ENCODE data around the gene USP17L25.
"Not testable (repeated sequence)": the region's sequence is repeated elsewhere in the genome, so short reads cannot be mapped to it uniquely, and the experiment has no call there.

Gene USP17L25, protein sequence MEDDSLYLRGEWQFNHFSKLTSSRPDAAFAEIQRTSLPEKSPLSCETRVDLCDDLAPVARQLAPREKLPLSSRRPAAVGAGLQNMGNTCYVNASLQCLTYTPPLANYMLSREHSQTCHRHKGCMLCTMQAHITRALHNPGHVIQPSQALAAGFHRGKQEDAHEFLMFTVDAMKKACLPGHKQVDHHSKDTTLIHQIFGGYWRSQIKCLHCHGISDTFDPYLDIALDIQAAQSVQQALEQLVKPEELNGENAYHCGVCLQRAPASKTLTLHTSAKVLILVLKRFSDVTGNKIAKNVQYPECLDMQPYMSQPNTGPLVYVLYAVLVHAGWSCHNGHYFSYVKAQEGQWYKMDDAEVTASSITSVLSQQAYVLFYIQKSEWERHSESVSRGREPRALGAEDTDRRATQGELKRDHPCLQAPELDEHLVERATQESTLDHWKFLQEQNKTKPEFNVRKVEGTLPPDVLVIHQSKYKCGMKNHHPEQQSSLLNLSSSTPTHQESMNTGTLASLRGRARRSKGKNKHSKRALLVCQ

DNA sequence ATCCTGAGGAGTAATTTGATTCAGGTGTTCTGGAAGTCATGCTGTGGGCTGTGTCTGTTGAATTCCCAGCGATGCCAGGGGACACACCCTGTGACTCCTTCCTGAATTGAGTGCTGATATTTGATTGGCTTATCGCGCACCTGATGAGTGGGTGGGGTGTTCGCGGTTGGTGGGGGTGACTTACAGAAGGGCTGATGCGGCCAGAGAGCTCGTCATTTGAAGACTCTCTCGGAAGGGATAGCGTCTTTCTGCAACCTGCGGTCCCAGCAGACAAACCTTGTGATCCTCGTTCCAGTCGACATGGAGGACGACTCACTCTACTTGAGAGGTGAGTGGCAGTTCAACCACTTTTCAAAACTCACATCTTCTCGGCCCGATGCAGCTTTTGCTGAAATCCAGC is at the start of gene USP17L25:
USP17L25 (plus strand) TSS at position 301 of the 400 bp plus-strand sequence; CDS start at position 301, 0 bp downstream.
- DNase-seq (ENCODE audit: low spot score) = not testable (repeated sequence)

DNA sequence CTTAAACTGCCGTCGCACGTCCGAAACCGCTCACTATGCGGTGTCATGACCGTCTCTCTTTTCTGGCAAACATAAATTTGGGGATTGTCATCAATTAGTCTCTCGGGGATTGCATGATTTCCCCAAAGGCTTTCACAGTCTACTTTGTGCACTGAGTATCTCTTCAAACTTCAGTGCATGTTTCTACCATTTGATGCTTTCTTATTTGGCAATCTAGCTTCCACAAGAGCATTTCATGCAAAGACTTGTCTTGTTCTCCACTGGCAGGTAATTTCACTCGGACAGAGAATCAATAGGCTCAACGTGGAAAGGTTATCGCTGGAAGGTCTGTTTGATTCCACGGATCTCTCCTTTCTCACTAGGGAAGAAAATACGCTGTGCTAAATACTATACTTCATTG is 5.5 kb upstream of the USP17L25 start:
- DNase-seq (ENCODE audit: low spot score) = not testable (repeated sequence)

DNA sequence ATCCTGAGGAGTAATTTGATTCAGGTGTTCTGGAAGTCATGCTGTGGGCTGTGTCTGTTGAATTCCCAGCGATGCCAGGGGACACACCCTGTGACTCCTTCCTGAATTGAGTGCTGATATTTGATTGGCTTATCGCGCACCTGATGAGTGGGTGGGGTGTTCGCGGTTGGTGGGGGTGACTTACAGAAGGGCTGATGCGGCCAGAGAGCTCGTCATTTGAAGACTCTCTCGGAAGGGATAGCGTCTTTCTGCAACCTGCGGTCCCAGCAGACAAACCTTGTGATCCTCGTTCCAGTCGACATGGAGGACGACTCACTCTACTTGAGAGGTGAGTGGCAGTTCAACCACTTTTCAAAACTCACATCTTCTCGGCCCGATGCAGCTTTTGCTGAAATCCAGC is 4.8 kb upstream of the USP17L25 start, which contains the start of gene USP17L24:
USP17L24 (plus strand) TSS at position 301 of the 400 bp plus-strand sequence; CDS start at position 301, 0 bp downstream.
- not testable (repeated sequence) for DNase-seq (ENCODE audit: low spot score)

DNA sequence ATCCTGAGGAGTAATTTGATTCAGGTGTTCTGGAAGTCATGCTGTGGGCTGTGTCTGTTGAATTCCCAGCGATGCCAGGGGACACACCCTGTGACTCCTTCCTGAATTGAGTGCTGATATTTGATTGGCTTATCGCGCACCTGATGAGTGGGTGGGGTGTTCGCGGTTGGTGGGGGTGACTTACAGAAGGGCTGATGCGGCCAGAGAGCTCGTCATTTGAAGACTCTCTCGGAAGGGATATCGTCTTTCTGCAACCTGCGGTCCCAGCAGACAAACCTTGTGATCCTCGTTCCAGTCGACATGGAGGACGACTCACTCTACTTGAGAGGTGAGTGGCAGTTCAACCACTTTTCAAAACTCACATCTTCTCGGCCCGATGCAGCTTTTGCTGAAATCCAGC is 4.6 kb downstream of the USP17L25 start, which contains the start of gene USP17L26:
USP17L26 (plus strand) TSS at position 301 of the 400 bp plus-strand sequence; CDS start at position 301, 0 bp downstream.
- not testable (repeated sequence) for DNase-seq (ENCODE audit: low spot score)

DNA sequence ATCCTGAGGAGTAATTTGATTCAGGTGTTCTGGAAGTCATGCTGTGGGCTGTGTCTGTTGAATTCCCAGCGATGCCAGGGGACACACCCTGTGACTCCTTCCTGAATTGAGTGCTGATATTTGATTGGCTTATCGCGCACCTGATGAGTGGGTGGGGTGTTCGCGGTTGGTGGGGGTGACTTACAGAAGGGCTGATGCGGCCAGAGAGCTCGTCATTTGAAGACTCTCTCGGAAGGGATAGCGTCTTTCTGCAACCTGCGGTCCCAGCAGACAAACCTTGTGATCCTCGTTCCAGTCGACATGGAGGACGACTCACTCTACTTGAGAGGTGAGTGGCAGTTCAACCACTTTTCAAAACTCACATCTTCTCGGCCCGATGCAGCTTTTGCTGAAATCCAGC is 9.4 kb downstream of the USP17L25 start, which contains the start of gene USP17L5:
USP17L5 (plus strand) TSS at position 301 of the 400 bp plus-strand sequence; CDS start at position 301, 0 bp downstream.
- DNase-seq (ENCODE audit: low spot score) = not testable (repeated sequence)

DNA sequence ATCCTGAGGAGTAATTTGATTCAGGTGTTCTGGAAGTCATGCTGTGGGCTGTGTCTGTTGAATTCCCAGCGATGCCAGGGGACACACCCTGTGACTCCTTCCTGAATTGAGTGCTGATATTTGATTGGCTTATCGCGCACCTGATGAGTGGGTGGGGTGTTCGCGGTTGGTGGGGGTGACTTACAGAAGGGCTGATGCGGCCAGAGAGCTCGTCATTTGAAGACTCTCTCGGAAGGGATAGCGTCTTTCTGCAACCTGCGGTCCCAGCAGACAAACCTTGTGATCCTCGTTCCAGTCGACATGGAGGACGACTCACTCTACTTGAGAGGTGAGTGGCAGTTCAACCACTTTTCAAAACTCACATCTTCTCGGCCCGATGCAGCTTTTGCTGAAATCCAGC is 14.1 kb downstream of the USP17L25 start, which contains the start of gene USP17L27:
USP17L27 (plus strand) TSS at position 301 of the 400 bp plus-strand sequence; CDS start at position 301, 0 bp downstream.
- not testable (repeated sequence) for DNase-seq (ENCODE audit: low spot score)

DNA sequence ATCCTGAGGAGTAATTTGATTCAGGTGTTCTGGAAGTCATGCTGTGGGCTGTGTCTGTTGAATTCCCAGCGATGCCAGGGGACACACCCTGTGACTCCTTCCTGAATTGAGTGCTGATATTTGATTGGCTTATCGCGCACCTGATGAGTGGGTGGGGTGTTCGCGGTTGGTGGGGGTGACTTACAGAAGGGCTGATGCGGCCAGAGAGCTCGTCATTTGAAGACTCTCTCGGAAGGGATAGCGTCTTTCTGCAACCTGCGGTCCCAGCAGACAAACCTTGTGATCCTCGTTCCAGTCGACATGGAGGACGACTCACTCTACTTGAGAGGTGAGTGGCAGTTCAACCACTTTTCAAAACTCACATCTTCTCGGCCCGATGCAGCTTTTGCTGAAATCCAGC is 18.9 kb downstream of the USP17L25 start, which contains the start of gene USP17L28:
USP17L28 (plus strand) TSS at position 301 of the 400 bp plus-strand sequence; CDS start at position 301, 0 bp downstream.
- not testable (repeated sequence) for DNase-seq (ENCODE audit: low spot score)

DNA sequence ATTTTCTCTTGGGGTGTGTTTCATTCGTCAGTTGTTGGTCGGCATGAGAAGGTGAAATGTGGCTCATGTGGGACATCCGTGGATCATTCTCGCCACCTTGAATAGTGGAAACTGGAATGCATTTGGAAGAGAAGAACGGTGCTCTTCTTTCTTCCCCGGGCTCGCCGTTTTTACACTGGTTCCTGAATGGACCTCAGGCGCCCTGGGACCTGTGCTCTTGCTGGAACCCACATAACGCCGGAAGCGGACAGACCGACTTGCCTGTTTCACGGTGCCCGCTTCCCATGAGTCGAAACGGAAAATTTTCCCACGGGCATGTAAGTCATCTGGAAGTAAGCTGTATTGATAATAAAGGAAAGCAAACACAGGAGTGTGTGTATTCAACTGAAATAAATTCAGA is 21.2 kb downstream of the USP17L25 start:
- not testable (repeated sequence) for DNase-seq (ENCODE audit: low spot score)

DNA sequence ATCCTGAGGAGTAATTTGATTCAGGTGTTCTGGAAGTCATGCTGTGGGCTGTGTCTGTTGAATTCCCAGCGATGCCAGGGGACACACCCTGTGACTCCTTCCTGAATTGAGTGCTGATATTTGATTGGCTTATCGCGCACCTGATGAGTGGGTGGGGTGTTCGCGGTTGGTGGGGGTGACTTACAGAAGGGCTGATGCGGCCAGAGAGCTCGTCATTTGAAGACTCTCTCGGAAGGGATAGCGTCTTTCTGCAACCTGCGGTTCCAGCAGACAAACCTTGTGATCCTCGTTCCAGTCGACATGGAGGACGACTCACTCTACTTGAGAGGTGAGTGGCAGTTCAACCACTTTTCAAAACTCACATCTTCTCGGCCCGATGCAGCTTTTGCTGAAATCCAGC is 23.6 kb downstream of the USP17L25 start, which contains the start of gene USP17L29:
USP17L29 (plus strand) TSS at position 301 of the 400 bp plus-strand sequence; CDS start at position 301, 0 bp downstream.
- DNase-seq (ENCODE audit: low spot score) = not testable (repeated sequence)

DNA sequence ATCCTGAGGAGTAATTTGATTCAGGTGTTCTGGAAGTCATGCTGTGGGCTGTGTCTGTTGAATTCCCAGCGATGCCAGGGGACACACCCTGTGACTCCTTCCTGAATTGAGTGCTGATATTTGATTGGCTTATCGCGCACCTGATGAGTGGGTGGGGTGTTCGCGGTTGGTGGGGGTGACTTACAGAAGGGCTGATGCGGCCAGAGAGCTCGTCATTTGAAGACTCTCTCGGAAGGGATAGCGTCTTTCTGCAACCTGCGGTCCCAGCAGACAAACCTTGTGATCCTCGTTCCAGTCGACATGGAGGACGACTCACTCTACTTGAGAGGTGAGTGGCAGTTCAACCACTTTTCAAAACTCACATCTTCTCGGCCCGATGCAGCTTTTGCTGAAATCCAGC is 33.1 kb downstream of the USP17L25 start, which contains the start of gene USP17L30:
USP17L30 (plus strand) TSS at position 301 of the 400 bp plus-strand sequence; CDS start at position 301, 0 bp downstream.
- not testable (repeated sequence) for DNase-seq (ENCODE audit: low spot score)

DNA sequence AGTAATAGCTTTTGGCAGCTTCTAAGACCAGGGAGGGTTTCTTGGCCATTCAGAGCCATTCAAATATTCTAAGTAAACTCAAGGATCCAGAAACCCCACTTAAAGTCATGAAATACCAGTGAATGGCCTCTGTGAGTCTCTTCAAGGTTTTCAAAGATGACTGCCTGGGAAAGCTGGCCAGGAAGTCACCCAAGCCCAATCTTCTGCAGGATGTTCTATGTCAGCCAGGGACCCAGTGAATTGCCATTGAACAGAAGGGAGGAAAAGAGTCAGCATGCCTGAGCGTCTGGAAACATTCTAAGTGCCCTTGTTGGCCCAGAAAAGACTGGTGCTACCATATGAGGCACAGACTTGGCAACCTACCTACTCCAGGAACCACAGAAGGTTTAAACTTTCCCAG is 50.2 kb downstream of the USP17L25 start:
- DNase-seq (ENCODE audit: low spot score) = not testable (repeated sequence)

All from RKO (cell line).